ENCODE data around the gene LPAR3. TPM values are rescaled to one million over a fixed set of nuclear protein-coding genes. Genes with fewer than 3 reads are reported as not detected.

The LPAR3 gene
- total and polyA plus RNA-seq, 2 donors (not counting 1 experiment from before 2014, with no cell fraction given): not detected

DNA sequence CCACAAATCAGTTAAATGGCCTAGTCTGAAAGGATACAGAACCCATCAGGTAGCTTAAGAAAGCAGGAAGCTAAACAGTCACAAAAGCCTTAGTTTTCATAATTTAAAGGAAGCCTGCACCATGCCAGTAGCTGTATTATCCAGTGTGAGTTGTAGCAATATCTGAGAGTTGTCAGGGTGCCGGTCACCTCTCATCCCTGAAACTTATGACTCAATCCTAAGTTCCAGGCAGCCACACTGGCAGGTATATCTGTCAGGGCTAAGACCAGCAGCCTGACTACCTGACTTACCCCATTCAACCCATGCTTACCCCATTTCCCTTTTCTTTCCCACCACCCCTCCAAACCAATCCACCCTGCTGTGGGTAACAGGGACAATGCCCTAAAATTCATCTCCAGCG is 37.8 kb upstream of the LPAR3 start:
- Histone ChIP-seq H3K27me3 (replicated peaks in 1 of 4; ENCODE audit: control extremely low read depth in 1 of 4, control insufficient read depth in 3 of 4, insufficient read depth in 4 of 4, low read length in 3 of 4) (no peaks in the 10 kb centered on the region), H4K20me1 (ENCODE audit: control insufficient read depth, insufficient read depth, low read length, poor library complexity, severe bottlenecking) (no peaks in the 10 kb centered on the region), H3K79me2 (ENCODE audit: control insufficient read depth, insufficient read depth, low read length) (no peaks in the 10 kb centered on the region), H3K9me3 (ENCODE audit: control extremely low read depth in 1 of 3, control insufficient read depth in 2 of 3, insufficient read depth in 1 of 3, low read length in 2 of 3) (no peaks in the 10 kb centered on the region), H2AFZ (ENCODE audit: insufficient read depth, low read depth, low read length, poor library complexity, severe bottlenecking) (no peak overlapping the region), H3K9ac (ENCODE audit: low read length) (no peak overlapping the region), H3K4me2 (replicated peaks; ENCODE audit: low read depth, low read length, poor library complexity, severe bottlenecking) (no peak overlapping the region), H3K36me3 (replicated peaks in 1 of 2; ENCODE audit: control extremely low read depth in 1 of 2, control insufficient read depth in 1 of 2, extremely low read depth in 1 of 2, insufficient read depth in 2 of 2, low read length in 1 of 2) (peaks cover 0 to 5% of the 10 kb centered on the region in 2 experiments), H3K27ac (ENCODE audit: low read length in 2 of 2) (no peak overlapping the region), H3K4me1 (ENCODE audit: control insufficient read depth in 2 of 2, insufficient read depth in 2 of 2, low read length in 2 of 2) (no peaks in the 10 kb centered on the region), H3K4me3 (ENCODE audit: control extremely low read depth in 1 of 5, extremely low read depth in 1 of 5, insufficient read depth in 1 of 5, low read depth in 2 of 5, low read length in 4 of 5) (no peak overlapping the region)
- ChIA-PET CTCF (no interaction called here), POLR2A (no interaction called here)
- 100% methylated on average over 1 of the region's 2 CpGs for WGBS (ENCODE audit: insufficient coverage)
- intact Hi-C loops (cut with micrococcal nuclease): loop anchor here (10.0 kb wide), 2 partner anchors 996 to 1026 kb away; no protein-coding TSS in a partner anchor
- Mint-ChIP-seq H3K4me3 (no peak overlapping the region), H3K27ac (no peak overlapping the region), H3K4me1 (no peaks in the 10 kb centered on the region), H3K9me3 (ENCODE audit: insufficient read depth) (no peaks in the 10 kb centered on the region), H3K27me3 (no peaks in the 10 kb centered on the region)
- DNase-seq: no peak
- TF ChIP-seq EZH2 (IDR thresholded peaks at IDR 0.05; ENCODE audit: borderline replicate concordance, insufficient read depth, low read depth, low read length, poor library complexity, severe bottlenecking): no peak
- TF ChIP-seq, protein P1, sequence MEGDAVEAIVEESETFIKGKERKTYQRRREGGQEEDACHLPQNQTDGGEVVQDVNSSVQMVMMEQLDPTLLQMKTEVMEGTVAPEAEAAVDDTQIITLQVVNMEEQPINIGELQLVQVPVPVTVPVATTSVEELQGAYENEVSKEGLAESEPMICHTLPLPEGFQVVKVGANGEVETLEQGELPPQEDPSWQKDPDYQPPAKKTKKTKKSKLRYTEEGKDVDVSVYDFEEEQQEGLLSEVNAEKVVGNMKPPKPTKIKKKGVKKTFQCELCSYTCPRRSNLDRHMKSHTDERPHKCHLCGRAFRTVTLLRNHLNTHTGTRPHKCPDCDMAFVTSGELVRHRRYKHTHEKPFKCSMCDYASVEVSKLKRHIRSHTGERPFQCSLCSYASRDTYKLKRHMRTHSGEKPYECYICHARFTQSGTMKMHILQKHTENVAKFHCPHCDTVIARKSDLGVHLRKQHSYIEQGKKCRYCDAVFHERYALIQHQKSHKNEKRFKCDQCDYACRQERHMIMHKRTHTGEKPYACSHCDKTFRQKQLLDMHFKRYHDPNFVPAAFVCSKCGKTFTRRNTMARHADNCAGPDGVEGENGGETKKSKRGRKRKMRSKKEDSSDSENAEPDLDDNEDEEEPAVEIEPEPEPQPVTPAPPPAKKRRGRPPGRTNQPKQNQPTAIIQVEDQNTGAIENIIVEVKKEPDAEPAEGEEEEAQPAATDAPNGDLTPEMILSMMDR (IDR thresholded peaks at IDR 0.05): no peak
- no peak for ATAC-seq (ENCODE audit: low read depth)

DNA sequence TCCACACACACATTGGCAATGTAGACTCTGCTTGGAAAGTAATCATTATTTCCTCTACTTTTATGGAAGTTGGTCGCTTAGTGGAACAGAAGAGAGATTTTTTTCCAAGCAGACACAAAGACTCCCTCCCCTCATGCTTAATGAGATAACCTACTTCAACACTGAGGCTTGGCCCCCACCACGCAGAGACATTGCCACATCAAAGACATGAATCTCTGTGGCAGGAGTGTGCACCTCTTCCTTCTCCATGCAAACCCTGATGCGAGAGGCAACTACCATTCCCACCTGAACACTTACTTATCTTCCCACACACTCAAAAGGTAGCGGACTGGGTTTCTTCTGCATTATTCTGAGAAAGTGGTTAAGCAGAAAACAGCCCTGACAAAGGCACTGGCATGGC is 37.3 kb upstream of the LPAR3 start:
- ChIA-PET CTCF (no interaction called here), POLR2A (no interaction called here)
- Mint-ChIP-seq H3K9me3 (ENCODE audit: insufficient read depth) (no peaks in the 10 kb centered on the region), H3K27me3 (no peaks in the 10 kb centered on the region), H3K4me1 (no peaks in the 10 kb centered on the region), H3K27ac (no peak overlapping the region), H3K4me3 (no peak overlapping the region)
- 75% methylated on average over 1 of the region's 4 CpGs for WGBS (ENCODE audit: insufficient coverage)
- no peaks in the 10 kb centered on the region for H3K27me3 ChIP-seq (replicated peaks in 1 of 4; ENCODE audit: control extremely low read depth in 1 of 4, control insufficient read depth in 3 of 4, insufficient read depth in 4 of 4, low read length in 3 of 4)
- ATAC-seq (ENCODE audit: low read depth) (no peak), DNase-seq (no peak)
- H3K4me1 ChIP-seq (ENCODE audit: control insufficient read depth in 2 of 2, insufficient read depth in 2 of 2, low read length in 2 of 2): no peaks in the 10 kb centered on the region
- no peaks in the 10 kb centered on the region for H3K79me2 ChIP-seq (ENCODE audit: control insufficient read depth, insufficient read depth, low read length)
- H3K9me3 ChIP-seq (ENCODE audit: control extremely low read depth in 1 of 3, control insufficient read depth in 2 of 3, insufficient read depth in 1 of 3, low read length in 2 of 3): no peaks in the 10 kb centered on the region
- H3K9ac ChIP-seq (ENCODE audit: low read length): no peak overlapping the region
- intact Hi-C loops (cut with micrococcal nuclease): loop anchor here (10.0 kb wide), 2 partner anchors 996 to 1026 kb away; no protein-coding TSS in a partner anchor
- H3K4me3 ChIP-seq (ENCODE audit: control extremely low read depth in 1 of 5, extremely low read depth in 1 of 5, insufficient read depth in 1 of 5, low read depth in 2 of 5, low read length in 4 of 5): no peak overlapping the region
- no peaks in the 10 kb centered on the region for H4K20me1 ChIP-seq (ENCODE audit: control insufficient read depth, insufficient read depth, low read length, poor library complexity, severe bottlenecking)
- no peak for TF ChIP-seq EZH2 (IDR thresholded peaks at IDR 0.05; ENCODE audit: borderline replicate concordance, insufficient read depth, low read depth, low read length, poor library complexity, severe bottlenecking)
- TF ChIP-seq, protein P1 (IDR thresholded peaks at IDR 0.05): no peak
- no peak overlapping the region for H3K4me2 ChIP-seq (replicated peaks; ENCODE audit: low read depth, low read length, poor library complexity, severe bottlenecking)
- H2AFZ ChIP-seq (ENCODE audit: insufficient read depth, low read depth, low read length, poor library complexity, severe bottlenecking): no peak overlapping the region
- no peak overlapping the region for H3K27ac ChIP-seq (ENCODE audit: low read length in 2 of 2)
- H3K36me3 ChIP-seq (replicated peaks in 1 of 2; ENCODE audit: control extremely low read depth in 1 of 2, control insufficient read depth in 1 of 2, extremely low read depth in 1 of 2, insufficient read depth in 2 of 2, low read length in 1 of 2): peaks cover 0 to 5% of the 10 kb centered on the region in 2 experiments

All from B cell (primary cell).